OCI-LY7 (cell line): ENCODE results near the gene DMGDH.

ENCODE experiments used
- CTCF ChIP-seq: fragments of 200-600 bp; sonication (generic); conservative IDR thresholded peaks from 2 replicates; pipeline ENCODE4 v1.5.1; 2014; ENCODE audit warnings: mild to moderate bottlenecking, antibody characterized with exemption, low read length, moderate library complexity, mixed read lengths
- EZH2phosphoT487 ChIP-seq: fragments of 200-600 bp; sonication (generic); IDR thresholded peaks from 2 replicates; pipeline ENCODE4 v1.6.1; 2018; ENCODE audit warnings: low read depth, borderline replicate concordance, mild to moderate bottlenecking, mixed run types, antibody characterized with exemption, low read length, moderate library complexity, mixed read lengths

- TF ChIP-seq CTCF = no peak
- TF ChIP-seq EZH2phosphoT487 = no peak
These were observed 94.4 kb downstream of the DMGDH start for GRCh38 chr5:78975035-78975434.
